HG03139 (cell line): ENCODE results near the gene MYO5A.

Experiments
- ATAC-seq: cut with Tn5 transposase; IDR thresholded peaks from one replicate; pipeline ENCODE4 v1.9.1; 2021; ENCODE audit not compliant: unreplicated experiment

The MYO5A gene

GRCh38 chr15:52378746-52379394, 149.8 kb downstream of the MYO5A start:
- ATAC-seq = no peak

DNA sequence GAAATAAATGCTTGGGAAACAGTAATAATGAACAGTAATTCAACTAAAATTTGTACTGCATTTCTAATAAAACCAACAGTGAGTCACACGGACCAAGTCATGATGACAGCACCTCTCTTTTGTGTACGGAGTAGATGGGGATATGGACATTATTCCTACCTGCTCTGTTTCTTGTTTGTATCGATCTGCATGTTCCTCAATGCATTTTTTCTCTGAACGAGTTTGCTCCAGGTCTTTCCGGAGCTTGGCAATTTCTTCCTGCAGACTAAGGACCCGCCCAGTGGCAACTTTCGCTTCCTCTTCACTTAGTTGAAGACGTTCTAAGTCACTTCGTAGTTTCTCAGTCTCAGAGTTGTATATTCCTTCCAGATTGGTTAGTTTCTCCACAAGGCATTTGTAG, 158.7 kb downstream of the MYO5A start:
- no peak for ATAC-seq

- no peak for ATAC-seq
These were observed 159.2 kb downstream of the MYO5A start for GRCh38 chr15:52369455-52369854.

DNA sequence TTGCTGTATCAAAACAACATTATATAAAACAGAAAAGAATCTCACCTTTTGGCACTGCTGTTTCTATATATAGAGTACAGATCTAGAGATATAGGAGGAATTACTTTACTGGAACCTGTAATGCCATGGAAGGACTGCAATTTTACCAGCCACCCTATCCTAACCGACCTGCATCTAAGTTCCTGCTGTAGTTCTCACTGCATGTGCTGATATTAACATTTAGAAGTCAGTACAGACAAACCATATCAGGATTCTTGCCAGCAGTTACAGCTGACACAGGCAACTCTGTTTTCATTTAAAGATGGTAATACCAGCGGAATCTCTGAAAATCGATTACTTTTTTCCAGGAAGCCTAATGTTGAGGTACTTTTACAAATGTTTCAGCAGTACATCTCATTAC, 159.7 kb downstream of the MYO5A start:
- no peak for ATAC-seq

GRCh38 chr15:52368402-52368801, 160.3 kb downstream of the MYO5A start:
- no peak for ATAC-seq

DNA sequence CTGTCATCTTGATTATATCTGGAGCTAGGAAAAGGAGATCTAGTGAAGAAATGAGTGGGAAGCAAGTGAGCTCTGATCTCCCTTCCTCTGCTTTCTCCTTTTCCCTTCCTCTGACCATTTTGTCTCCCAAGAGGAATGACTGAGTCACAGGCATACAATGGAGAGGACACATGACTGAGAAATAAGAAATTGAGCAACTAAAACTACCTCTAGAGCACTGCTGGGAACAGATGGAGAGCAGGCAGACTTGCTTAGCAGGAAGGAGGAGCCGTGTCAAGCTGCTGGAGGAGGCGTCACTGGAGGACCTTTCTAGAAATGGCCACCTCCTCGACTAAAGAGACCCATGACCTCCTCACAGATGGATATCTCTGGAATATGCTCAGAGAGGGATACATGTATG, 166.2 kb downstream of the MYO5A start:
- no peak for ATAC-seq

- ATAC-seq = no peak
These were observed 166.6 kb downstream of the MYO5A start for GRCh38 chr15:52361975-52362494.

DNA sequence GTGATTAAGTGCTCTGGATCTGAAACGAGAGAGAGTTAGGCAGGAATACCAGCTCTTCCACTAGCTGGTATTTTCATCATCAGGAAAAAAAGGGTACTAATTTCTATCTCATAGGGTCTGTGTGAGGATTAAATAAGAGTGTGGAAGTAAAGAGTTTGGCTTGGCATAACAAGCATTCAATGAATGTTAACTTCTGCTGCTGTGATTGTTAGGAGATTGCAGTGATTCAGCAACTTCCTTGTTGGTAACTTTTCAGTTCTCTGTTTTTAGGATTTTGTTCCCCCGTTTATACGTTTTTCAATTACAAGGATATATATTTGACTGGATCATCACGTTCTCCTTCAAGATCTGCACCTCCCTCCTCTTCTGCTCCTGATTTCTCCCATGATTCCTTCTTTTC, 167.2 kb downstream of the MYO5A start:
- no peak for ATAC-seq

- no peak for ATAC-seq
These were observed 168.2 kb downstream of the MYO5A start for GRCh38 chr15:52360229-52361203.

GRCh38 chr15:52359722-52360121, 169.0 kb downstream of the MYO5A start:
- no peak for ATAC-seq

- no peak for ATAC-seq
These were observed 170.7 kb downstream of the MYO5A start for GRCh38 chr15:52357949-52358348.

- no peak for ATAC-seq
These were observed 176.6 kb downstream of the MYO5A start for GRCh38 chr15:52352086-52352485.

DNA sequence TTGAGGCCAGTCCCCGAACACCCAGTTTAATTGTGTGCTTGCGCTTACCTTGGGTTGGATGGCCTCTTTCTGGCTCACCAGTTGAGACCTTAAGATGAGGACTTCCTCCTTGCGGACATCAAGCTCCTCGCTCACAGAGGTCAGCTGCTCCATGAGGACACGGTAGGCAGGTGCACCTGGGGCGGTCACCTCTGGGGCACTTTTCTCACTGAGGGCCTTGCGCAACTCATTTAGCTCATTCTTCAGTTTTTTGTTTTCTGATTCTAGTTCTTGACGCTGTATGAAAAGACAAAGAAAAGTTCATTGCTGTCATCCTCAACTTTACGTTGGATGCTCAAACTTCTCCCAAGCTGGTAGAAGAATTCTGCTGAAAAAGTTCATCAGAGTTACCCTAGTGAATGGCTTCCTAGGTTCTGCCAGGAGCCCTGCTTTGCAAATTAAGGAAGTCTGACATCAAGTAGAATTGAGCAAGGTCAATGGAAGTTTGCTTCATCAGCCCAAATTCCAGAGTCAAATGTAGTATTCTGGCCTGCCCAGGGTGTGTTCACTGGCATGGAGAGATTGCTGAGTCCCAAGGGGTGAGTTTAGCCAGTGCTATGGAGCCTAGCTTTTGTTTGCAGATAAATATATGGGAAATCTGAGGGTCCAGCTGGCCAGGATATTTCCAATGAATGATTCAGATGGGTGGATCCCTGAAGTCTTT, 177.3 kb downstream of the MYO5A start:
- no peak for ATAC-seq

GRCh38 chr15:52350423-52350822, 178.3 kb downstream of the MYO5A start:
- ATAC-seq = no peak

GRCh38 chr15:52349052-52349700, 179.5 kb downstream of the MYO5A start:
- ATAC-seq = no peak

GRCh38 chr15:52348056-52348745, 180.5 kb downstream of the MYO5A start:
- no peak for ATAC-seq

- ATAC-seq = no peak
These were observed 184.1 kb downstream of the MYO5A start for GRCh38 chr15:52344592-52344991.

DNA sequence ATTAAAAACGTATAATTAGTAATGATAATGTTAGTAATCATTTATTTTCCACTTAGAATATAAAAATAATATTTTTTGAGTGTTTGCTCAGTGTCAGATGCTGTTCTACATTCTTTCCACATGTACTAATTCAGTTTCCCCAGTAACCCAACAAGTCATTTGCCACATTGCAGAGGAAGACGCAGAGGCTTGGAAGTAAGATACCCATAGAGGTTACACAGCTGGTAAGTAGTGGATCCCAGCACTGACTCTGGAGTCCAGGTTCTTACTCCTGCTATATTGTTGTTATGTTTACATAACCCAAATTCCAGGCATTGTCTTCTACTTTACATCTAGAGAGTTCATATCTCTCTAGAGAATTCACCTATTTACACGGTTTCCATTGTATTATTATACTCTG, 184.8 kb downstream of the MYO5A start:
- ATAC-seq = no peak

DNA sequence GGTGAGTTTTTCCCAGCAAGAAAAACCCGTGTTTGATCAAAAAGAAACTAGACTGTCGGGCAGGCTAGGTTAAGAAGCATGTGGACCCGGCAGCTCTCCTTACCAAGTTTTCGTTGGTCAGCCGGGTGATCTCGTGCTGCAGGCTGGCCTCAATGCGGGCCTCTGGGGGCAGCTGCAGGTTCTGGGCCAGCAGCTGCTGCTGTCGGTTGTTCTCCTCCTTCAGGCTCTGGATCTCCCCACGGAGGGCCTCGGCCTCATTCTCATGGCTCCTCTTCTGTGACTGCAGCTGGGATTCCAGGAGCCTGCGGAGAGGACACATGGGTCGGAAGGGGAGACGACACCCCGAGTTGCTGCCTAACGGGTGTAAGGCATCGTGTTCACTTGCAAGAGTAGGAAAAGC, 188.6 kb downstream of the MYO5A start:
- ATAC-seq = no peak

DNA sequence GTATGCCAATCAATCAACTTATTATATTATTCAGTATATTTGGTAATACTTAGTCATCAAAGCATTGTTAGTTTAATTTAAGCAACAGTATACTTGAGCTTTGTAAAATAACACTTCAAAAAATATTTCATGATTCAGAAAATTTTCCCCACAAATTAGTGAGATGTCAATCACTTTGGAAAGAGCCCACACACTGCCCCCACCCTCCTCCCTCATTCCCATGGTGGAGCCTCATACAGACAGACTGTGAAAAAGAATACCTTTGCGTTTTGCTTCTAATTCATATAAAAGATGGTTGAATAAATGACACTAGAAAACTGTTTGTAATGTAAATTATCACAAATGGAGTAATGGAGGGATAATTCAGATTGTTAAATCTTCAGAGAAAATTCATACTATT, 189.8 kb downstream of the MYO5A start:
- ATAC-seq = no peak
